SU-DHL-6 (cell line): Measurements from ENCODE around the gene ST8SIA5.

Experiments used
- CTCF ChIP-seq: fragments of 200-600 bp; sonication (generic); IDR thresholded peaks from one replicate; pipeline ENCODE4 v1.5.1; 2017; ENCODE audit warnings: antibody characterized with exemption, mild to moderate bottlenecking, low read length, moderate library complexity; ENCODE audit not compliant: insufficient read depth, poor library complexity, severe bottlenecking
- EZH2phosphoT487 ChIP-seq: fragments of 200-600 bp; sonication (generic), shearing (Covaris generic); conservative IDR thresholded peaks from 2 replicates; pipeline ENCODE4 v1.6.1; 2018; ENCODE audit warnings: mild to moderate bottlenecking, antibody characterized with exemption, low read length, moderate library complexity, mixed read lengths

- TF ChIP-seq CTCF (no peak), EZH2phosphoT487 (no peak)
Observed at GRCh38 chr18:46630991-46631390, 125.9 kb downstream of the ST8SIA5 start.
